CD4-positive, alpha-beta T cell treated with Interferon alpha-2 for 1 hour (primary cell): ENCODE results near the gene TAGLN3.

ENCODE experiments used
- DNase-seq, 2 donors: peaks; one replicate each; pipeline ENCODE4 v3.0.0-alpha.2; 2020 to 2022

Gene TAGLN3

DNA sequence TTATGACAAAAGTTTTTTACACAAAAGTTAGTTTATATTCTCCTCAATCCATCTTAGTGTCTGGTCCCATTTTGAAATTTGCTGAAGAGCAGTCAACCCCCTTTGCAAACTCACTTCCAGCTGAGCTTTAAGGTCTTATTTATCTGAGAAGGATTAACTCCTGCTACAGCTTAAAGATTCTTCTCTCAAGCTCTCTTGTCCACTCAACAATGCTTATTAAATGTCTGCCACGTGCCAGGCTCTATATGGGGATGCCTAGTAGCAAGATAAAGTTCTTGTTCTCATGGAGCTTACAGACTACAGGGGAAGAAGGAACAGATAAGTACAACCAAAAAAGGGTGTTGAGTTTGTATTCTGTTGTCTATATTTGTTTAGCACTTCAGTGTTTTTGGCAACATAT lies 54.5 kb downstream of the TAGLN3 start:
- DNase-seq, result no peak

DNA sequence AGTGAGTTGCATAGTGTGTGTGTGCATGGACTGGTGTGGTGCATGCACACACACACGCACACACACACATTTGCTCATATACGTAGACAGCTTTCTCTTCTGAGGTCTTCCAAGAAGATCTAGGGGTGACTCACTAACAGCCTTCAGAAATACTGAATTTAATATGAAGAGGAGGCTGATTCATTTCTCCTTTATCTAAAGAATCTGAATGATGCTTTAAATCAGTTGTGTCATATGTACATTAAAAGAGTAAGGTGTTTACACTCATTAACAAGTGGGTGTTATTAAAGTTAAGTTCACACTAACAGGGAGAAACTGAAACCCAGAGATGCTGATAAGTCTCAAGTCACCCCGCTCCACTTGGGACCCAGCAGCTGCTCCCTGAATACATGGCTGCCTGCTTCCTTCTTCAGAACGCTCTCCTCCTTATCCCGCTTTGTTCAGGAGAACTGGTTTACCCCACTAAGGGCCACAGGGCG lies 57.8 kb downstream of the TAGLN3 start:
- no peak for DNase-seq

GRCh38 chr3:112059497-112059896 lies 60.8 kb downstream of the TAGLN3 start:
- no peak for DNase-seq

DNA sequence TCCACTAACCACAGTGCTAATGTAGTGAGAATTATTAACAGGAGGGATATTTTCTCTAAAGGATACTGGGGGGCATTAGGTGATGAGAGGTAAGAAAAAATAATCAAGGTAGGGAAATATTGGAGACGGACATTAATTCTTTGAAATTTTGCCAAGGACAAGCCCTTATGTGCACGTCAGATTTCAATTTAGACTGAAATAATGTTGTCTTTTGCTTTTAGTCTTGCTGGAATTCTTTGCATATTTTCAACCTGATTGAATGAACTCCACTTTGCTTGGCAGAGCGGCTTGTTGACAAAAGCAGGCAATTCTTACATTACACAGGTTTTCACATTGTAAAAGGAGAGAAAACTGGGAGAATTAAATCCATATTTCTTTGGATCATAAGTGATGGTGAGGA lies 62.4 kb downstream of the TAGLN3 start:
- DNase-seq, result no peak
